ENCODE measurements around the gene RASAL2. TPM values are rescaled to one million over a fixed set of nuclear protein-coding genes. Genes with fewer than 3 reads are reported as not detected.

RASAL2 gene
- total RNA-seq, 1 experiment from 2014 or later = 36.8 TPM

DNA sequence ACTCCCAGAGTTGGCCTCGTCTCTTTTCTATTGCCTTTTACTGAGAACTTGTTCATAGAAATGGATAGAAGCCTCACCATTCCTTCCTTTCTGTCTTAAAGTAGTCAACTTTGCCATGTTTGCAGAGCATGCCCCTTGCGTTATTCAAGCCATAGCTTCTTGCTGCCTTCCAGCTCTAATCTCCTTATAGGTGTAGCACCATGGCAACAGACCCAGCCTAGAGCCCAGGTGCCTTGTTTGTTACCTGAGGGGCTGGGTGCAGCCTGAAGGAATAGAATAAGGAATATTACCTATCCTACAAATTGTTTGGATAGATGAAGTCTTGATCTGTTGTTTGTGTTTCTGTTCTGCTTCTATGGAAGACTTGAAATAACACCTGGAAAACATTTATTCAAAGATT is 343.0 kb downstream of the RASAL2 start:
- ChIA-PET CTCF (no interaction called here), POLR2A (no interaction called here)
- intact Hi-C loops (cut with micrococcal nuclease; ENCODE audit: unreplicated experiment) = no loop called here
- TF ChIP-seq, protein P1, sequence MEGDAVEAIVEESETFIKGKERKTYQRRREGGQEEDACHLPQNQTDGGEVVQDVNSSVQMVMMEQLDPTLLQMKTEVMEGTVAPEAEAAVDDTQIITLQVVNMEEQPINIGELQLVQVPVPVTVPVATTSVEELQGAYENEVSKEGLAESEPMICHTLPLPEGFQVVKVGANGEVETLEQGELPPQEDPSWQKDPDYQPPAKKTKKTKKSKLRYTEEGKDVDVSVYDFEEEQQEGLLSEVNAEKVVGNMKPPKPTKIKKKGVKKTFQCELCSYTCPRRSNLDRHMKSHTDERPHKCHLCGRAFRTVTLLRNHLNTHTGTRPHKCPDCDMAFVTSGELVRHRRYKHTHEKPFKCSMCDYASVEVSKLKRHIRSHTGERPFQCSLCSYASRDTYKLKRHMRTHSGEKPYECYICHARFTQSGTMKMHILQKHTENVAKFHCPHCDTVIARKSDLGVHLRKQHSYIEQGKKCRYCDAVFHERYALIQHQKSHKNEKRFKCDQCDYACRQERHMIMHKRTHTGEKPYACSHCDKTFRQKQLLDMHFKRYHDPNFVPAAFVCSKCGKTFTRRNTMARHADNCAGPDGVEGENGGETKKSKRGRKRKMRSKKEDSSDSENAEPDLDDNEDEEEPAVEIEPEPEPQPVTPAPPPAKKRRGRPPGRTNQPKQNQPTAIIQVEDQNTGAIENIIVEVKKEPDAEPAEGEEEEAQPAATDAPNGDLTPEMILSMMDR (IDR thresholded peaks at IDR 0.05; ENCODE audit: insufficient read depth in 1 of 2, low read depth in 1 of 2, low read length in 1 of 2, severe bottlenecking in 1 of 2, unreplicated experiment in 1 of 2) = no peak
- no peaks in the 10 kb centered on the region for H3K4me1 Mint-ChIP-seq (ENCODE audit: low read depth, unreplicated experiment)
- H3K27me3 Mint-ChIP-seq (ENCODE audit: insufficient read depth, unreplicated experiment) = no peaks in the 10 kb centered on the region
- no peak overlapping the region for H3K27ac Mint-ChIP-seq (ENCODE audit: unreplicated experiment)
- no TSS peak for BruUV-seq (replicated peaks)
- Histone ChIP-seq H3K4me1 (no peaks in the 10 kb centered on the region; the same call in 1 of the 2 replicates), H3K9me3 (no peaks in the 10 kb centered on the region), H3K4me3 (ENCODE audit: low read depth, low read length) (no peak overlapping the region), H3K36me3 (ENCODE audit: control insufficient read depth, insufficient read depth, low read length) (no peaks in the 10 kb centered on the region), H3K27me3 (replicated peaks; ENCODE audit: control insufficient read depth, insufficient read depth, low read length) (no peaks in the 10 kb centered on the region)
- no peak overlapping the region for H3K4me3 Mint-ChIP-seq (ENCODE audit: unreplicated experiment)
- peaks cover 5% of the 10 kb centered on the region for H3K36me3 Mint-ChIP-seq (ENCODE audit: insufficient read depth, unreplicated experiment)
- DNase-seq = no peak
- H3K9me3 Mint-ChIP-seq (ENCODE audit: unreplicated experiment) = no peaks in the 10 kb centered on the region

DNA sequence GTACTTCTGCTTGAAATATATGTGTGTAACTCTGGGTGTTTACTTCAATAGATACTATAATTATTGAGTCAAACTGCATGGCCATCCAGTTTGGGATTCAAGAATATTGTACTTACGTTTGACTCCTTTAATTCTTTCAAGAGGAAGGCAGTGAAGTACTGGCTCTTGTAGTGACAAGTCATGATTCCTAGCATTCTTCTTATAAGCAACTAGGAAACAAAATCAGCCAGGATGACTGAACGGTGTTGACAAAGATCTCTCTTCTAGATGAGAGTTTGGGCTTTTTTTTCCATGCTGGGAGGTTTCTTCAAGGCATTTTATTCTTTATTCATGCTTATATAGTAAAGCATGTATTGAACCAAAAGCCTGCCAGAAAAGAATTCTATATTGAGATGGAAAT is 344.5 kb downstream of the RASAL2 start:
- H3K4me3 Mint-ChIP-seq (ENCODE audit: unreplicated experiment) = no peak overlapping the region
- BruUV-seq (replicated peaks) = no TSS peak
- Histone ChIP-seq H3K4me1 (no peaks in the 10 kb centered on the region), H3K4me3 (ENCODE audit: low read depth, low read length) (no peak overlapping the region), H3K9me3 (no peaks in the 10 kb centered on the region), H3K36me3 (ENCODE audit: control insufficient read depth, insufficient read depth, low read length) (no peaks in the 10 kb centered on the region; the same call in 1 of the 2 replicates), H3K27me3 (replicated peaks; ENCODE audit: control insufficient read depth, insufficient read depth, low read length) (no peaks in the 10 kb centered on the region)
- no peaks in the 10 kb centered on the region for H3K4me1 Mint-ChIP-seq (ENCODE audit: low read depth, unreplicated experiment)
- H3K36me3 Mint-ChIP-seq (ENCODE audit: insufficient read depth, unreplicated experiment) = peaks cover 15% of the 10 kb centered on the region
- TF ChIP-seq, protein P1 (IDR thresholded peaks at IDR 0.05; ENCODE audit: insufficient read depth in 1 of 2, low read depth in 1 of 2, low read length in 1 of 2, severe bottlenecking in 1 of 2, unreplicated experiment in 1 of 2) = no peak
- no peaks in the 10 kb centered on the region for H3K27me3 Mint-ChIP-seq (ENCODE audit: insufficient read depth, unreplicated experiment)
- no peak overlapping the region for H3K27ac Mint-ChIP-seq (ENCODE audit: unreplicated experiment)
- ChIA-PET CTCF (interaction anchor here (0.6 kb wide), 1 partner anchor 142 kb away, joined by 5 read pairs; no protein-coding TSS in a partner anchor), POLR2A (interaction anchor here (0.6 kb wide), 1 partner anchor 58 kb away, joined by 3 read pairs; no protein-coding TSS in a partner anchor)
- DNase-seq = no peak
- no peaks in the 10 kb centered on the region for H3K9me3 Mint-ChIP-seq (ENCODE audit: unreplicated experiment)
- intact Hi-C loops (cut with micrococcal nuclease; ENCODE audit: unreplicated experiment) = no loop called here

DNA sequence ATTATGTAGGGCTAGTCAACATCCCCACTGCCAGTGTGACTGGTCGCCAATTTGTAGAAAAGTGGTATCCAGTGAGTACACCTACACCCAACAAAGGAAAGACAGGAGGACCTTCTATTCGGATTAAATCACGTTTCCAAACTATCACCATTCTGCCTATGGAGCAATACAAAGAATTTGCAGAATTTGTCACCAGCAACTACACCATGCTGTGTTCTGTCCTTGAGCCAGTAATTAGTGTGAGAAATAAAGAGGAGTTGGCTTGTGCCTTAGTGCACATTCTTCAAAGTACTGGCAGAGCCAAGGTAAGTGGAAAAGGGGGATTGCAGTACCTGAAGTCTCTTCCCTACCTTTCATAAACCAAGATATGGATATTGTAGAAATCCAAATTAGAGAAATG is 349.0 kb downstream of the RASAL2 start:
- Mint-ChIP-seq H3K27ac (ENCODE audit: unreplicated experiment) (no peak overlapping the region), H3K27me3 (ENCODE audit: insufficient read depth, unreplicated experiment) (no peaks in the 10 kb centered on the region), H3K9me3 (ENCODE audit: unreplicated experiment) (no peaks in the 10 kb centered on the region), H3K4me1 (ENCODE audit: low read depth, unreplicated experiment) (peaks cover 11% of the 10 kb centered on the region), H3K4me3 (ENCODE audit: unreplicated experiment) (no peak overlapping the region), H3K36me3 (ENCODE audit: insufficient read depth, unreplicated experiment) (peaks cover 21% of the 10 kb centered on the region)
- H3K36me3 ChIP-seq (ENCODE audit: control insufficient read depth, insufficient read depth, low read length) = no peaks in the 10 kb centered on the region; the same call in 1 of the 2 replicates
- ChIA-PET POLR2A (no interaction called here), CTCF (no interaction called here)
- intact Hi-C loops (cut with micrococcal nuclease; ENCODE audit: unreplicated experiment) = no loop called here
- peaks cover 7% of the 10 kb centered on the region; the same call in 1 of the 2 replicates for H3K4me1 ChIP-seq
- no peak overlapping the region for H3K4me3 ChIP-seq (ENCODE audit: low read depth, low read length)
- H3K27me3 ChIP-seq (replicated peaks; ENCODE audit: control insufficient read depth, insufficient read depth, low read length) = no peaks in the 10 kb centered on the region
- no peaks in the 10 kb centered on the region for H3K9me3 ChIP-seq
- DNase-seq = no peak
- TF ChIP-seq, protein P1 (IDR thresholded peaks at IDR 0.05; ENCODE audit: insufficient read depth in 1 of 2, low read depth in 1 of 2, low read length in 1 of 2, severe bottlenecking in 1 of 2, unreplicated experiment in 1 of 2) = no peak
- no TSS peak for BruUV-seq (replicated peaks)
